ENCODE data around the gene RABGAP1. TPM values are rescaled to one million over a fixed set of nuclear protein-coding genes. Genes with fewer than 3 reads are reported as not detected.

RABGAP1 gene
- total RNA-seq, 2 experiments from 2014 or later, result 16.8 to 46.6 TPM

GRCh38 chr9:123129423-123129822 lies 188.6 kb downstream of the RABGAP1 start:
- Histone ChIP-seq H3K4me3 (ENCODE audit: low read depth, low read length, poor library complexity, severe bottlenecking) (no peak overlapping the region), H2AFZ (ENCODE audit: low read length) (no peak overlapping the region), H3K27ac (ENCODE audit: low read depth, low read length, poor library complexity, severe bottlenecking) (no peak overlapping the region), H3K79me2 (ENCODE audit: insufficient read depth, low read depth, low read length) (peaks cover 5% of the 10 kb centered on the region; the same call in 1 of the 2 replicates), H3K36me3 (ENCODE audit: insufficient read depth, low read length) (peaks cover 97% of the 10 kb centered on the region), H3K9me3 (ENCODE audit: low read length) (no peaks in the 10 kb centered on the region), H3K4me2 (ENCODE audit: low read length) (no peak overlapping the region), H3K9me2 (ENCODE audit: insufficient read depth, low read length) (no peaks in the 10 kb centered on the region), H4K20me1 (ENCODE audit: insufficient read depth, low read length) (no peaks in the 10 kb centered on the region), H3K4me1 (ENCODE audit: insufficient read depth, low read length, poor library complexity, severe bottlenecking) (peaks cover 30% of the 10 kb centered on the region)
- BruUV-seq (replicated peaks), result no TSS peak
- DNase-seq (ENCODE audit: low spot score), result no peak
- CTCF ChIA-PET (ENCODE audit: unreplicated experiment), result no interaction called here
- POLR2A ChIA-PET, result no interaction called here
- TF ChIP-seq CTCF (conservative IDR thresholded peaks at IDR 0.05; ENCODE audit: low read length) (no peak), EZH2phosphoT487 (IDR thresholded peaks at IDR 0.05; ENCODE audit: borderline replicate concordance, low read depth, low read length) (no peak)
- intact Hi-C loops (cut with micrococcal nuclease; ENCODE audit: unreplicated experiment), result no loop called here

DNA sequence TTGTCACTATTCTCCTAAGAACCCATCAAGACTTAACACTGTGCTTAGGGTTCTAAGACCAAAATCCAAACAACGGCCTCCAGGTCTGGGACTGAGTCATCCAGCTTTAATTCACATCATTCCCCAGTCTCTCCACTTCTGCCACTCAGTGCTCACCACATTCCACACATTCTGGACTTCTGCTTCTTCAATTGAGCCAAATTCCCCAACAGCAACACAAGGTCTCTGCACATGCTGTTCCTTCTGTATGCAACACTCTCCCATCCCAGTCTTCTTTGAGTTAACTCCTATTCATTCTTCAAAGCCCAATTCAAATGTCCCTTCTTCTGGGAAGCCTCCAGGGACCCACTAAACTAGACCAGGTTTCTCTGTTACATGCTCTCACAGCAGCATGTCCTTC lies 190.4 kb downstream of the RABGAP1 start:
- peaks cover 48% of the 10 kb centered on the region for H3K4me1 ChIP-seq (ENCODE audit: insufficient read depth, low read length, poor library complexity, severe bottlenecking)
- BruUV-seq (replicated peaks), result no TSS peak
- no peak overlapping the region for H2AFZ ChIP-seq (ENCODE audit: low read length)

More for the DNA sequence above, 190.4 kb downstream of the RABGAP1 start:
- Histone ChIP-seq H3K27ac (ENCODE audit: low read depth, low read length, poor library complexity, severe bottlenecking) (no peak overlapping the region), H3K4me3 (ENCODE audit: low read depth, low read length, poor library complexity, severe bottlenecking) (no peak overlapping the region), H3K79me2 (ENCODE audit: insufficient read depth, low read depth, low read length) (peaks cover 5% of the 10 kb centered on the region; the same call in 1 of the 2 replicates), H3K4me2 (ENCODE audit: low read length) (no peak overlapping the region), H3K9me2 (ENCODE audit: insufficient read depth, low read length) (no peaks in the 10 kb centered on the region), H3K9me3 (ENCODE audit: low read length) (no peaks in the 10 kb centered on the region), H3K36me3 (ENCODE audit: insufficient read depth, low read length) (peaks cover 93% of the 10 kb centered on the region), H4K20me1 (ENCODE audit: insufficient read depth, low read length) (no peaks in the 10 kb centered on the region)
- no peak for DNase-seq (ENCODE audit: low spot score)
- POLR2A ChIA-PET, result interaction anchor here (1.0 to 1.4 kb wide), 2 partner anchors 8 to 14 kb away, joined by 4 read pairs; no protein-coding TSS in a partner anchor
- intact Hi-C loops (cut with micrococcal nuclease; ENCODE audit: unreplicated experiment), result no loop called here
- TF ChIP-seq EZH2phosphoT487 (IDR thresholded peaks at IDR 0.05; ENCODE audit: borderline replicate concordance, low read depth, low read length) (no peak), CTCF (conservative IDR thresholded peaks at IDR 0.05; ENCODE audit: low read length) (no peak)
- CTCF ChIA-PET (ENCODE audit: unreplicated experiment), result no interaction called here
